ENCODE results near the gene BMF. TPM values are rescaled to one million over a fixed set of nuclear protein-coding genes. Genes with fewer than 3 reads are reported as not detected.
A peak's percentile ranks its signal among the peaks of the same experiment; 100 is the strongest.

The BMF gene
- total and polyA plus RNA-seq, 2 of the 4 experiments (the other 2 are of a cell fraction): 2.4 to 2.9 TPM

- H2BK5ac ChIP-seq (ENCODE audit: low read depth, low read length, poor library complexity, severe bottlenecking): no peak overlapping the region
- H2BK20ac ChIP-seq (ENCODE audit: low read depth, low read length): no peak overlapping the region
Observed at GRCh38 chr15:40150163-40150925, 41.7 kb upstream of the BMF start.

More at GRCh38 chr15:40150163-40150925, 41.7 kb upstream of the BMF start:
- no peak for TF ChIP-seq RFX5 (IDR thresholded peaks at IDR 0.05; ENCODE audit: low read depth, low read length)
- TF ChIP-seq USF2 (IDR thresholded peaks at IDR 0.05; ENCODE audit: low read depth, low read length): no peak
- TF ChIP-seq MAFK (IDR thresholded peaks at IDR 0.05; ENCODE audit: low read depth, low read length): no peak
- no peak for TF ChIP-seq POLR2A (IDR thresholded peaks at IDR 0.05; ENCODE audit: low read depth, low read length)
- no peak for TF ChIP-seq BHLHE40 (IDR thresholded peaks at IDR 0.05; ENCODE audit: low read depth, low read length)
- no peak for TF ChIP-seq ELK1 (IDR thresholded peaks at IDR 0.05; ENCODE audit: borderline replicate concordance, low read depth, low read length)
- TF ChIP-seq CTCF (conservative IDR thresholded peaks at IDR 0.05; ENCODE audit: low read depth, low read length): no peak
- no peak for TF ChIP-seq CHD1 (IDR thresholded peaks at IDR 0.05; ENCODE audit: low read depth, low read length)
- TF ChIP-seq FOS (IDR thresholded peaks at IDR 0.05; ENCODE audit: low read depth, low read length): no peak
- no peak for TF ChIP-seq SMC3 (IDR thresholded peaks at IDR 0.05; ENCODE audit: low read depth, low read length)
- no peak for TF ChIP-seq RCOR1 (IDR thresholded peaks at IDR 0.05; ENCODE audit: insufficient replicate concordance, low read length)
- intact Hi-C loops (cut with micrococcal nuclease): no loop called here
- DNase-seq: peak; percentile 48
- no CpG with 5 or more reads among the region's 9 CpGs for WGBS, 2 experiments (ENCODE audit: extremely low coverage in 2 of 2, insufficient read length in 1 of 2)
- H3K27me3 ChIP-seq (ENCODE audit: control insufficient read depth, insufficient read depth, low read length): no peaks in the 10 kb centered on the region
- ChIA-PET CTCF (no interaction called here), POLR2A (ENCODE audit: unreplicated experiment) (no interaction called here)
- peak; percentile 40 for ATAC-seq (ENCODE audit: low read depth)
- H4K8ac ChIP-seq (ENCODE audit: low read depth in 2 of 2, low read length in 2 of 2): no peak overlapping the region
- no peaks in the 10 kb centered on the region for H3K36me3 ChIP-seq (ENCODE audit: control insufficient read depth, insufficient read depth, low read length)
- H3K18ac ChIP-seq (ENCODE audit: low read depth, low read length): no peak overlapping the region
- no peak overlapping the region for H3K23ac ChIP-seq (ENCODE audit: low read depth, low read length)
- H3K27ac ChIP-seq (ENCODE audit: insufficient read depth, low read length): no peak overlapping the region
- no peak overlapping the region for H2AFZ ChIP-seq (replicated peaks; ENCODE audit: low read length, poor library complexity)
- no peak overlapping the region for H3K4me3 ChIP-seq (ENCODE audit: insufficient read depth, low read depth, low read length)
- in situ Hi-C loops (cut with MboI; ENCODE audit: low sequenced_read_pairs): no loop called here
- H3K9ac ChIP-seq (ENCODE audit: low read depth, low read length): no peak overlapping the region
- no peak overlapping the region for H4K5ac ChIP-seq (ENCODE audit: low read depth, low read length)
- H3K14ac ChIP-seq (replicated peaks; ENCODE audit: low read depth, low read length): no peak overlapping the region
- H3K9me3 ChIP-seq (ENCODE audit: control insufficient read depth, insufficient read depth, low read length): no peaks in the 10 kb centered on the region
- no peaks in the 10 kb centered on the region for H3K9me1 ChIP-seq (ENCODE audit: insufficient read depth, low read length)
- H3K4ac ChIP-seq (ENCODE audit: low read depth, low read length): no peak overlapping the region
- H3K56ac ChIP-seq (ENCODE audit: extremely low read depth, insufficient read depth, low read length): no peak overlapping the region
- dilution Hi-C loops (cut with HindIII; ENCODE audit: low sequenced_read_pairs, unreplicated experiment): no loop called here
- H3K4me1 ChIP-seq (ENCODE audit: control insufficient read depth, insufficient read depth, low read length): 0 out of 2 replicates have a peak, but pooled peaks cover 1% of the 10 kb centered on the region
- H2AK9ac ChIP-seq (replicated peaks; ENCODE audit: low read depth, low read length, poor library complexity): no peak overlapping the region
- no peaks in the 10 kb centered on the region for H4K20me1 ChIP-seq (ENCODE audit: insufficient read depth, low read length)
- H4K91ac ChIP-seq (ENCODE audit: insufficient read depth, low read depth, low read length): no peak overlapping the region
- H2BK120ac ChIP-seq (ENCODE audit: low read depth, low read length): no peak overlapping the region
- H2AK5ac ChIP-seq (ENCODE audit: low read depth, low read length): no peak overlapping the region
- BruUV-seq (replicated peaks): no TSS peak
- no peaks in the 10 kb centered on the region for H3K79me1 ChIP-seq (ENCODE audit: low read depth in 1 of 2, low read length in 2 of 2)
- no peak overlapping the region for H2BK15ac ChIP-seq (ENCODE audit: low read depth, low read length)
- no peak overlapping the region for H3K4me2 ChIP-seq (ENCODE audit: low read depth, low read length)
